Central memory CD8-positive, alpha-beta T cell (primary cell): ENCODE measurements around the gene RPS6KA5.
"Not testable (repeated sequence)": the region's sequence is repeated elsewhere in the genome, so short reads cannot be mapped to it uniquely, and the experiment has no call there.

Experiments
- ATAC-seq: fragments of 150-1000 bp; cut with Tn5 transposase; replicated peaks from 2 replicates; pipeline ENCODE4 v1.10.0; 2022; ENCODE audit warnings: mild to moderate bottlenecking, moderate FRiP score, moderate number of reproducible peaks; ENCODE audit not compliant: poor library complexity, severe bottlenecking; ENCODE audit errors: extremely low read depth
- DNase-seq, 2 donors: peaks; one replicate each; pipeline ENCODE4 v3.0.0; 2021; ENCODE audit warnings: low spot score in 2 of 2
- H3K27ac Mint-ChIP-seq: one replicate; pipeline ENCODE4 v1.8.0; 2022; ENCODE audit warnings: low read depth, mild to moderate bottlenecking, moderate library complexity, mixed read lengths
- H3K27me3 Mint-ChIP-seq: one replicate; pipeline ENCODE4 v1.8.0; 2022; ENCODE audit warnings: mixed read lengths
- H3K36me3 Mint-ChIP-seq: one replicate; pipeline ENCODE4 v1.8.0; 2022; ENCODE audit warnings: mild to moderate bottlenecking, moderate library complexity, mixed read lengths; ENCODE audit not compliant: insufficient read depth
- H3K4me1 Mint-ChIP-seq: one replicate; pipeline ENCODE4 v1.8.0; 2022; ENCODE audit warnings: mixed read lengths
- H3K4me3 Mint-ChIP-seq: one replicate; pipeline ENCODE4 v1.8.0; 2022; ENCODE audit warnings: mild to moderate bottlenecking, moderate library complexity, mixed read lengths
- H3K9me3 Mint-ChIP-seq: one replicate; pipeline ENCODE4 v1.8.0; 2022; ENCODE audit warnings: mixed read lengths

RPS6KA5 gene

GRCh38 chr14:90858511-90858910 lies 201.9 kb downstream of the RPS6KA5 start:
- no peaks in the 10 kb centered on the region for H3K4me1 Mint-ChIP-seq
- ATAC-seq = no peak
- no peaks in the 10 kb centered on the region for H3K9me3 Mint-ChIP-seq
- DNase-seq = no peak
- no peak overlapping the region for H3K4me3 Mint-ChIP-seq
- no peak overlapping the region for H3K27ac Mint-ChIP-seq
- H3K36me3 Mint-ChIP-seq = peaks cover 2% of the 10 kb centered on the region
- H3K27me3 Mint-ChIP-seq = no peaks in the 10 kb centered on the region

DNA sequence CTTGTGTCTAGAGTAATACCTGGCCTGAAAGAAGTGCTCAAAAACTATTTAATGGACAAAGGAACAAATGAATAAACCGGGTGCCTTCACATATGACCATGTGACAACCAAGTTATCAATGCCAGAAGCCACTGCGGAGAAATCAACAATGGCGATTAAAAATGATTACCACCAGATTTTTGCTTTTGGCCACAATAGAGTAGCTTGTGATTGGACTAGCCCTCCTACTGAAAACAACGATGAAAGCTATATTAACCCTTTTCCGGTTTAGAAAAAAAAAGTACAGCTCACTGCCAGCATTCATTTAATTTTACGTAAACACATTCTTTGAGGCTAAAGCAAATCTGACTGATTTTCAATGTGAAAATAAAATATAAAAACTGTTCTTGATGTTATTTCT lies 202.6 kb downstream of the RPS6KA5 start:
- Mint-ChIP-seq H3K9me3 (no peaks in the 10 kb centered on the region), H3K36me3 (peaks cover 2% of the 10 kb centered on the region), H3K4me1 (no peaks in the 10 kb centered on the region), H3K4me3 (no peak overlapping the region), H3K27me3 (no peaks in the 10 kb centered on the region), H3K27ac (no peak overlapping the region)
- DNase-seq = no peak
- ATAC-seq = no peak

- H3K27ac Mint-ChIP-seq, H3K9me3 Mint-ChIP-seq, ATAC-seq, H3K27me3 Mint-ChIP-seq, H3K4me1 Mint-ChIP-seq, H3K36me3 Mint-ChIP-seq, H3K4me3 Mint-ChIP-seq, DNase-seq: not testable (repeated sequence)
Observed at GRCh38 chr14:90856115-90856514, 204.3 kb downstream of the RPS6KA5 start.

- Mint-ChIP-seq H3K27me3 (no peaks in the 10 kb centered on the region), H3K4me1 (no peaks in the 10 kb centered on the region), H3K9me3 (no peaks in the 10 kb centered on the region), H3K27ac (no peak overlapping the region), H3K4me3 (no peak overlapping the region), H3K36me3 (peaks cover 2% of the 10 kb centered on the region)
- ATAC-seq = no peak
- no peak for DNase-seq
Observed at GRCh38 chr14:90853116-90853515, 207.3 kb downstream of the RPS6KA5 start.

DNA sequence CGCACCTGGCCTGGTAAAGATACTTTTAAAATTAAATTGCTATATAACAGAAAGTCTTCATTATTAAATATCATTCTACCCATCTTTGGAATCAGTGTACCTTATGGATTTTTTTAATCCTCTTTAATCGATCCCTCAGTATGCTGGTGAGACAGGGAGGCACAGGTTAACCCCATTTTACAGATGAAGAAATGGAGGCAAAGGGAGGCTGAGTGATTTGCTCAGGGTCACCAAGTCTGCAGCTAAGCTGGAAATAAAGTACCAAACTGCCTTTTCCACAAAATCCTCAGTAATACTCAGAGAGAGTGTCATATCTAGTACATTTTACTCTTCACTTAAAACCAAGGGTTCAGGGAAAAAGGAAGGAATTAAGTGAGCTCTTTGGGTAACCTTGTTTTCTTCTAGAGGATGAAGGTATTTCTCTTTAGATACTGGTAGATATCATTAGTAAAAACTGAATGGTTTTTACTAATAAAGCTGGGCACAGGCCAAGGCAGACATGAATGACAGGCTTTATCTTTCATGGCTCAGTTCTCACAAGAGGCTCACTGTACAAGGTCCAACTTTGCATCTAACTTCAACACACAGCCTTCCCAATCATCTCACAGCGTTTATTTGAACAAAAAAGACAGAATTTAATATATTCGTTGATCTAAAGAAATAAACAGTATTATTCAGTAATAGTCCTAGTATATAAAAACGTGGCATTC lies 209.0 kb downstream of the RPS6KA5 start:
- Mint-ChIP-seq H3K27ac (no peak overlapping the region), H3K4me1 (no peaks in the 10 kb centered on the region), H3K27me3 (no peaks in the 10 kb centered on the region), H3K9me3 (no peaks in the 10 kb centered on the region), H3K4me3 (no peak overlapping the region), H3K36me3 (no peaks in the 10 kb centered on the region)
- ATAC-seq = no peak
- DNase-seq = no peak

DNA sequence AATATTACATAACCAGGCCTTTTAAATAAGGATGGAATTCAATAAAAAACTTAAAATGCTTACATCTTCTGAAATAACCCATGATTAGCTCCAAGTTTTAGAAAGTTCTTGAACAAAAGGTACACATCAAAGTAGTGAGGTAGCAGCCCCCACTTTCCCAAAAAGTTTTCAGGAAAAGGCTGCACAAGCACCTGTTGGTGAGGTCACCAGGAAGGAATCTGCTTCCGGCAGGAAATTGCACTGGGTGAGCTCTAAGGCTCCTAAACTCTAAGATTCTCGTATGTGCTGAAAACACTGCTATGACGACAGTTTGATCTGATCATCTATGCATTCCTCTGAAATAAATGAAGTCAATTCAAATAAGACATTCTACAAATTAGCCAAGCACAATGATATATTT lies 210.0 kb downstream of the RPS6KA5 start:
- Mint-ChIP-seq H3K4me1 (no peaks in the 10 kb centered on the region), H3K27ac (no peak overlapping the region), H3K27me3 (no peaks in the 10 kb centered on the region), H3K4me3 (no peak overlapping the region), H3K36me3 (no peaks in the 10 kb centered on the region), H3K9me3 (no peaks in the 10 kb centered on the region)
- no peak for ATAC-seq
- DNase-seq = no peak

DNA sequence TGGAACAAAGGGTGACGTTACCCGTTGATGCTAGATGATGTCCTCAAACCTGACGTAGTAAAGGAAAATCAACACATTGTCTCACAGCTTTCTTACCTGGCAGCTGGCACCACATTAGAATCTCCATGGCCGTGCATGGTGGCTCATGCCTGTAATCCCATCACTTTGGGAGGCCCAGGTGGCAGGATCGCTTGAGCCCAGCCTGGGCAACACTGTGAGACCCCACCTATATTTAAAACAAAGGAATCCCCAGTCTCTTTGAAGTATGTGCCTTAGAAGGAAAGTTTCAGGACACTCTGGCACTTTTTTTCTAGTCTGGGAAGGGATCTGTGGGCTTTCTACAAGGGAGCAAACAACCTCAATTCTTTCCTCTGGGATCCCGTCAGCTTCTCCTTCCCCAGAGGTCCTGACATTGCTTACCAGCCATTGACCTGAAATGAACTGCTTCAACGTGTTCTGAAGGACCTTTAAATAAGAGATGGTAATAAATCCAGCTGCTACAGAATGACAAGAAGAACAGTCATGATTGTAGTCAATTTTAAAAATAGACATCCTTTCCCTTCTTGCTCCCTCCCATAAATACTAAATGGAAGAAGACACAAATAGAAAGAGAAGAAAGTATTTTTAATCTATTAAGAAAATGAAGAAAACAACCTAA lies 210.5 kb downstream of the RPS6KA5 start:
- Mint-ChIP-seq H3K9me3 (no peaks in the 10 kb centered on the region), H3K27me3 (no peaks in the 10 kb centered on the region), H3K36me3 (no peaks in the 10 kb centered on the region), H3K4me1 (no peaks in the 10 kb centered on the region), H3K4me3 (no peak overlapping the region), H3K27ac (no peak overlapping the region)
- ATAC-seq = no peak
- DNase-seq = no peak

DNA sequence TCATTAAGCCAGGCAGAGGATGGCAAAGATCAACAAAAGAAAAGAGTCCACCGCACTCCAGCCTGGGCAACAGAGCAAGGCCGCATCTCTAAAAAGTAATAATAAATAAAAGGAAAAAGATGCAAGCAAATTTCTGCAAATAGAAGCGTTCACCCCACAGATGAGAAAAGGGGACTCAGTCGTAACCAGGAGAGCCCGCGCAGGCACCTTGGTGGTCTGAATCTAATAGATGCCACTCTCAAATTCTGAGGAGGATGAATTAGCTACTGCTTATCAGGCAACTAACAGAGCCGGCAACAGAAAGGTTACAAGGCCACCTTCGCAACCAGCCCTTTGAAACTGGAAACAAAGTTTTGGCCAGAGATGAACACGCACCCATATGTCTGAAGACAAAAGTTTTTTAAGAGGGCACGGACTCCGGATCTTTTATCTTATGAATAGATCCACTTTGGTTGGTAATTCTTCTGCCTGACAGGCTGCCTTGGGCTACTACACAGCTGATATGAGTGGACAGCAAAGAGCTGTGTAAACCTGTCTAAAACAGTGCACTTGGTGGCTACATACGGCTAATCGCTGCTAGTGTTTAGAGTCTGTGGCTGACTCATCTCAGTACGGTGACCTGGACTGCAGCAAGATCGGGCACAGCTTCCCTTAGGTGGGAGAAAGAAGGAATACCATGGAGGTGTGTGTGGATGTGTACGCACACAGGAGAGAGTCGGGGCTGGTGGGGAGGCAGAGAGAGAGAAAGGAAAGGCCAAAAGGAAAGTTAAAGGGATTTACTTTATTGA lies 211.3 kb downstream of the RPS6KA5 start:
- no peak for ATAC-seq
- Mint-ChIP-seq H3K27me3 (no peaks in the 10 kb centered on the region), H3K9me3 (no peaks in the 10 kb centered on the region), H3K4me3 (no peak overlapping the region), H3K4me1 (no peaks in the 10 kb centered on the region), H3K27ac (no peak overlapping the region), H3K36me3 (no peaks in the 10 kb centered on the region)
- no peak for DNase-seq

DNA sequence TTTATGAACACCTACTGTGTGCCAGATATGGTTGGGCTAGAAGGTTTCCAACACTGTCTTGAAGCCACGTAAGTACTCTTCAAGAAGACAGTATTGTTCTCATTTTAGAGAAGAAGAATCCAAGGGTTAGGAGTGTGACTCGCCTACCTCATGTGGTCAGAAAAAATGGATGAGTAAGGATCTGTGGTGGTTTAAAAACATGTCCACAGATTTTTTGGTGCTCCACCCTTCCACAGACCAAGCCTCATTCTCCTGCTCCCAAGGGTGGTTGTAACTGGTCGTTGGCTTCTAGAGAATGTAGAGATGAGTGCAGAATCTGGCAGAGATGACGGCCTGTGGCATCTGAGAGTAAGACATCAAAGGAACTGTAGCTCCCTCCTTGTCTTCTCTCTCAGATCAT lies 213.9 kb downstream of the RPS6KA5 start:
- DNase-seq = no peak
- Mint-ChIP-seq H3K9me3 (no peaks in the 10 kb centered on the region), H3K4me3 (no peak overlapping the region), H3K4me1 (peaks cover 7% of the 10 kb centered on the region), H3K36me3 (no peaks in the 10 kb centered on the region), H3K27me3 (no peaks in the 10 kb centered on the region), H3K27ac (no peak overlapping the region)
- ATAC-seq = no peak

GRCh38 chr14:90844321-90844720 lies 216.1 kb downstream of the RPS6KA5 start:
- DNase-seq (no peak), ATAC-seq (no peak)
- no peaks in the 10 kb centered on the region for H3K36me3 Mint-ChIP-seq
- H3K4me1 Mint-ChIP-seq = peaks cover 9% of the 10 kb centered on the region
- no peak overlapping the region for H3K27ac Mint-ChIP-seq
- H3K4me3 Mint-ChIP-seq = no peak overlapping the region
- no peaks in the 10 kb centered on the region for H3K27me3 Mint-ChIP-seq
- H3K9me3 Mint-ChIP-seq = no peaks in the 10 kb centered on the region

DNA sequence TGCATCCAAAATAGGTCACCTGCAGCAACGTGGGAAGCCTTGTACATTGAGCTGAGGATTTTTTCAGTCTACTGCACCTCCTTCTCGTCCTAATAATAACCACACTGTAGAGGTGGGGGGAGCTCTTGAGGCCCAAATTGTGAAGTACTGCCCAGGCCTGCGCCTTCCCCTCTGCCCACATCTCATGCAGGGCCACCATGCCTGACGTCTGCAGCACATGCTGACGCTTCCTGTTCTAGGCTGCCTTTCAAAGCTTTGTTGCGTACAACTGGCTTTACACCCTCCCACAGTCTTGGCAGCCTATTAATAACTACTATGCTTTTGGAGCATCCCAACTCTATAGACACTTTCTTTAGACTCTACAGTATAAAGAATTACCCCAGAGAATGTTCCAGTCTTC lies 217.7 kb downstream of the RPS6KA5 start:
- no peaks in the 10 kb centered on the region for H3K9me3 Mint-ChIP-seq
- no peaks in the 10 kb centered on the region for H3K36me3 Mint-ChIP-seq
- ATAC-seq = no peak
- DNase-seq = no peak
- H3K27me3 Mint-ChIP-seq = no peaks in the 10 kb centered on the region
- H3K4me1 Mint-ChIP-seq = peaks cover 12% of the 10 kb centered on the region
- no peak overlapping the region for H3K4me3 Mint-ChIP-seq
- H3K27ac Mint-ChIP-seq = no peak overlapping the region

DNA sequence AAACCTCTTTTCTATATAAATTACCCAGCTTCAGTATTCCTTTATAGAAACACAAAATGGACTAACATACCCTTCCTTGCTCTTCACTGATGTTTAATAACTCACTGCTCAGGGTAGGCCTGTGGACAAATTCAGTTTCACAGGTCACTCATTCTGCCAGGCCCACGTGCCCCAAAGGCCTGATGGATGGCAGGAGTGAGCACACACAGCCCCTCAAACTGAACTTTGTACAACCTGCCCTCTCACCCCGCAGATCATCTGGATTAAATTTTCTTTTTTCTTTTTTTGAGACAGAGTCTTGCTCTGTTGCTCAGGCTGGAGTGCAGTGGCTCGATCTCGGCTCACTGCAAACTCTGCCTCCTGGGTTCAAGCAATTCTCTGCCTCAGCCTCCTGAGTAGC lies 219.8 kb downstream of the RPS6KA5 start:
- not testable (repeated sequence) for H3K27ac Mint-ChIP-seq, H3K36me3 Mint-ChIP-seq, H3K4me3 Mint-ChIP-seq, ATAC-seq, H3K9me3 Mint-ChIP-seq, H3K27me3 Mint-ChIP-seq, DNase-seq
- H3K4me1 Mint-ChIP-seq = peaks cover 16% of the 10 kb centered on the region

DNA sequence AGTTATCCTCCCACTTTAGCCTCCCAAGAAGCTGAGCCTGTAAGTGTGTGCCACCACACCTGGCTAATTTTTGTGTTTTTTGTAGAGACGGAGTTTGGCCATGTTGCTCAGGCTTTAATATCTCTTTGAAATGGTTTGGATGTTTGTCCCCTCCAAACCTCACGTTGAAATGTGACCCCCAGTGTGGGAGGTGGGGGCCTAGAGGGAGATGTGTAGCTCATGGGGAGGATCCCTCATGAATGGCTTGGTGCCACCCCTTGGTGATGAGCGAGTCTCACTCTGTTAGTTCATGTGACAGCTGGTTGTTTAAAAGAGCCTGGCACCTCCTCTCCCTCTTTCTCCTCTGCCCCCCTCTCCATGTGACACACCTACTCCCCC lies 220.6 kb downstream of the RPS6KA5 start:
- no peaks in the 10 kb centered on the region for H3K9me3 Mint-ChIP-seq
- no peak overlapping the region for H3K4me3 Mint-ChIP-seq
- DNase-seq (no peak), ATAC-seq (no peak)
- peaks cover 14% of the 10 kb centered on the region for H3K27me3 Mint-ChIP-seq
- no peaks in the 10 kb centered on the region for H3K36me3 Mint-ChIP-seq
- peaks cover 16% of the 10 kb centered on the region for H3K4me1 Mint-ChIP-seq
- no peak overlapping the region for H3K27ac Mint-ChIP-seq
